Fibroblast of skin of left quadriceps (primary cell): ENCODE results near the gene TBCC.

Experiments used
- DNase-seq, 2 experiments: peaks; one replicate each; pipeline ENCODE4 v3.0.0-alpha.2; 2013; ENCODE audit warnings: low read depth in 2 of 2

The TBCC gene

DNA sequence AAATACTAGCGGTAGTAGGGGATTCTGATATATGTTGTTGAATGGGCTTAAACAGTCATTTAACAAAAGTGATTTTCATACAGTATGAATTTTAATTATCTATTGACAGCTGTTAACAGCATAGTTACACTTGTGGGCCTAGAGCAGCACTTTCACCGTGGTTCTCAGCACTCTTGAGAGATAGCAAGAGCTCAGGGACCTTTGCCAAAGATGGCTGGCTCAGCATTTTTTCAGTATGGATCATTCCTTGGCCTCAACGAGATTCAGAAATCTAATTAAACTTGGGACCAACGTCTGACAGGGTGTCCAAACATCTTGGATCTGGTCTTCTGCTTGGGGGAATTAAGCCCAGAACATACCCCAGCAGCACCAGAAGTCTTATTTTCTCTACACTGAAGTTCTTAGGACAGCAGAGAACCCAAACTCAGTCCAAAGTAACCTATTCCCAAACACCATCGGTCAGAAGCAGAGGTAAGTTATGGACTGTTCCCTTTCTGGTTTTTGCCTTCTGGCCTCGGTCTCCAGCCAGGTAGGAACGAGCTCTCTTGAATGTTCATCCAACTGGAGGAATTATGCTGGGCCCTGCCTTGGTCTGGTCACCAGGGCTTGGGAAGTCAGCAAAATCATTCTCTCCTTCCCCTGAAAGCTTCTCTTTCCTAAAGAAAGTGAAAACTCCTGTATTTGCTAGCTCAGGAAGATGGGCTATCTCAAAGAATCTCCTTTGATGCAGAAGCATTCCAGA, 49.2 kb downstream of the TBCC start:
- DNase-seq: peak in 1 of 2 experiments; percentile 34

- peak; percentile 54 to 57 for DNase-seq
Observed at GRCh38 chr6:42694586-42694985, 51.3 kb downstream of the TBCC start.
